Fibroblast of villous mesenchyme (primary cell): ENCODE data around the gene DSC1. TPM values are rescaled to one million over a fixed set of nuclear protein-coding genes. Genes with fewer than 3 reads are reported as not detected.

Experiments
- DNase-seq: peaks from one replicate; pipeline ENCODE4 v3.0.0-alpha.2; 2010; ENCODE audit warnings: low read depth
- H3K4me3 ChIP-seq: 2 replicates; pipeline ENCODE4 v1.5.1; 2011; ENCODE audit warnings: low read depth, mild to moderate bottlenecking, low read length
- CTCF ChIP-seq: IDR thresholded peaks from 2 replicates; pipeline ENCODE4 v1.5.1; 2012; ENCODE audit warnings: low read depth, mild to moderate bottlenecking, low read length; ENCODE audit not compliant: insufficient read depth
- total RNA-seq: library from RNA; depleted of rRNA; stranded (reverse); fragments of >200 nt; gene quantifications from 2 replicates; pipeline ENCODE4 v1.2.3, GENCODE V29; 2012

Gene DSC1
- total RNA-seq, 1 donor = not detected

- no peak for TF ChIP-seq CTCF
- H3K4me3 ChIP-seq = no peak overlapping the region
- no peak for DNase-seq
Measured at GRCh38 chr18:31205273-31205672, 42.6 kb upstream of the DSC1 start.

GRCh38 chr18:31204833-31205232, 42.2 kb upstream of the DSC1 start:
- no peak overlapping the region for H3K4me3 ChIP-seq
- TF ChIP-seq CTCF = no peak
- no peak for DNase-seq

GRCh38 chr18:31204166-31204565, 41.5 kb upstream of the DSC1 start:
- no peak for DNase-seq
- H3K4me3 ChIP-seq = no peak overlapping the region
- TF ChIP-seq CTCF = no peak

GRCh38 chr18:31203794-31204148, 41.1 kb upstream of the DSC1 start:
- no peak overlapping the region for H3K4me3 ChIP-seq
- TF ChIP-seq CTCF = no peak
- DNase-seq = no peak

- DNase-seq = no peak
- TF ChIP-seq CTCF = no peak
- no peak overlapping the region for H3K4me3 ChIP-seq
Measured at GRCh38 chr18:31203096-31203793, 40.6 kb upstream of the DSC1 start.

GRCh38 chr18:31199190-31199769, 36.6 kb upstream of the DSC1 start:
- no peak for TF ChIP-seq CTCF
- H3K4me3 ChIP-seq = no peak overlapping the region
- no peak for DNase-seq

- H3K4me3 ChIP-seq = no peak overlapping the region
- TF ChIP-seq CTCF = no peak
- no peak for DNase-seq
Measured at GRCh38 chr18:31197676-31198075, 35.0 kb upstream of the DSC1 start.
